GM13976 (cell line): Measurements from ENCODE around the gene RASD1.

ENCODE experiments used
- DNase-seq: peaks from one replicate; pipeline ENCODE4 v3.0.0; 2012; ENCODE audit warnings: low spot score
- in situ Hi-C: fragments of 300-500 bp; cut with MboI; formaldehyde crosslinking; loops from one replicate; pipeline ENCODE4 v1.12.0; 2022; ENCODE audit warnings: low sequenced_read_pairs, mixed read lengths, inconsistent platforms; ENCODE audit not compliant: unreplicated experiment
- TF ChIP-seq, protein P1 (sequence below): IDR thresholded peaks from 2 replicates; pipeline ENCODE4 v1.5.1; 2012; ENCODE audit warnings: borderline replicate concordance, mild to moderate bottlenecking; ENCODE audit not compliant: insufficient read depth; ENCODE audit errors: extremely low read depth, missing control alignments, control extremely low read depth

The RASD1 gene

DNA sequence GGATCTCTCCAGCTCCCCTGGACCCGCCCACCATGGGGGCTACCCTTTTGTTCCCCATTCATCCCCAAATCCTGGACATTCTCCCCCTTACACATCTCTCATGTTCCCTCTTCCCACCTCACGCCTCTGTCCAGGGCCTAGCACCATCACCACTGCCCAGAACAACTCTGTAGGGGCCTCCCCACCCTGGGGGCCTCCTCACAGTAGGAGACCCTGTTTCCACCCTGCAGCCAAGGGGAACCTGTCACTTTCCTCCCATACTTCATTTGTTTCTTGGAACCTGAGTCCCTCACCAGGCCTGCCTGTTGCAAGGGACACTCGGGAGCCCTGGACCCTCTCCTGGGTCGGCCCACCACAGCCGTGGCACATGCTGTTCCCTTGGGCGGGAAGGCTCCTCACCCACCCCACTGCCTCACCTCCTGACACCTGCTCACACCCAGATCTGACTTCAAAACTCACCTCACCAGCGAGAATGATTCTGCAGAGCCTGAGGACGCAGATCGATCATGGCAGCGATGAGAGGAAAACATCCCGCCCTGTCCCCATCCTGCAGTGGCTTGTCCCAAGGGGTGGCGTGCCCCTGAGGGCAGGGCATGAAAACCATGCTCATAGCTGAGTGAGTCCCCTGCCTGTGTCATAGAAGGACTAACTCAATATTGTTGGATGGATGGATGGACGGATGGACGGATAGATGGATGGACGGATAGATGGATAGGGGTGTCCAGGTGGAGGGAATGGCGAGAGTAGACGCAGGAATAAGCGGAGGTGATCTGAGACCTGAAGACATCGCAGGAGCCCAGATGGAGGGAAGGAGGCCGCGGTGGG lies 6.8 kb upstream of the RASD1 start:
- in situ Hi-C loops: loop anchor here (10.0 kb wide), 1 partner anchor 142 kb away; no protein-coding TSS in a partner anchor
- no peak for DNase-seq
- TF ChIP-seq, protein P1, sequence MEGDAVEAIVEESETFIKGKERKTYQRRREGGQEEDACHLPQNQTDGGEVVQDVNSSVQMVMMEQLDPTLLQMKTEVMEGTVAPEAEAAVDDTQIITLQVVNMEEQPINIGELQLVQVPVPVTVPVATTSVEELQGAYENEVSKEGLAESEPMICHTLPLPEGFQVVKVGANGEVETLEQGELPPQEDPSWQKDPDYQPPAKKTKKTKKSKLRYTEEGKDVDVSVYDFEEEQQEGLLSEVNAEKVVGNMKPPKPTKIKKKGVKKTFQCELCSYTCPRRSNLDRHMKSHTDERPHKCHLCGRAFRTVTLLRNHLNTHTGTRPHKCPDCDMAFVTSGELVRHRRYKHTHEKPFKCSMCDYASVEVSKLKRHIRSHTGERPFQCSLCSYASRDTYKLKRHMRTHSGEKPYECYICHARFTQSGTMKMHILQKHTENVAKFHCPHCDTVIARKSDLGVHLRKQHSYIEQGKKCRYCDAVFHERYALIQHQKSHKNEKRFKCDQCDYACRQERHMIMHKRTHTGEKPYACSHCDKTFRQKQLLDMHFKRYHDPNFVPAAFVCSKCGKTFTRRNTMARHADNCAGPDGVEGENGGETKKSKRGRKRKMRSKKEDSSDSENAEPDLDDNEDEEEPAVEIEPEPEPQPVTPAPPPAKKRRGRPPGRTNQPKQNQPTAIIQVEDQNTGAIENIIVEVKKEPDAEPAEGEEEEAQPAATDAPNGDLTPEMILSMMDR: no peak

DNA sequence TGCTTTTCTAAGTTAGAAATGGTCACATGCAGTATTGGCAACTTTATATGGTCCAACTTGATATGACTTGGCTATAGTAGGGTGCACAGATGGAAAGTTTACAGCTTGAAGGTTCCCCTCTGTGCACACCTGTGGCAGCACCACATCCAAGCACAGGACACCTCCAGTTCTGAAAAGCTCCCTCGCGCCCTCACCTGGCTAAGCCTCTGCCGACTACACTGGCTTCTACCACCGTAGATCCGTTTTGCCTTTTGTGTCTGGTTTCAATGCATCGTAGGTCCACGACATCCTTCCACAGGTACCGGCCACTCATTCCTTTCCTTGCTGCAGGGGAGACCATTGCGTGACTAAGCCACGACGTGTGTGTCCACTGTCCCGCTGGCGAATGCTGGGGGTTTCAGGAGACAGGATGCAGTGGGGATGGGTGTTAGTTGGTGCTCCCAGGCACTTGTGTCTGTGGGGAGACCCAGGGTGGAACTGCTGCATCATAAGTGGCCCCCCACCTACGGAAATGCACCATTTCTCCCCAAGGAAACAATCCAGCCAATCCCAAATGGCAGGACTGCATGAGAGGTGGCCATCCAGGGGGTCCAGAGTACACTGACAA lies 4.9 kb upstream of the RASD1 start:
- TF ChIP-seq, protein P1: no peak
- in situ Hi-C loops: loop anchor here (10.0 kb wide), 1 partner anchor 144 kb away; no protein-coding TSS in a partner anchor
- DNase-seq: no peak

DNA sequence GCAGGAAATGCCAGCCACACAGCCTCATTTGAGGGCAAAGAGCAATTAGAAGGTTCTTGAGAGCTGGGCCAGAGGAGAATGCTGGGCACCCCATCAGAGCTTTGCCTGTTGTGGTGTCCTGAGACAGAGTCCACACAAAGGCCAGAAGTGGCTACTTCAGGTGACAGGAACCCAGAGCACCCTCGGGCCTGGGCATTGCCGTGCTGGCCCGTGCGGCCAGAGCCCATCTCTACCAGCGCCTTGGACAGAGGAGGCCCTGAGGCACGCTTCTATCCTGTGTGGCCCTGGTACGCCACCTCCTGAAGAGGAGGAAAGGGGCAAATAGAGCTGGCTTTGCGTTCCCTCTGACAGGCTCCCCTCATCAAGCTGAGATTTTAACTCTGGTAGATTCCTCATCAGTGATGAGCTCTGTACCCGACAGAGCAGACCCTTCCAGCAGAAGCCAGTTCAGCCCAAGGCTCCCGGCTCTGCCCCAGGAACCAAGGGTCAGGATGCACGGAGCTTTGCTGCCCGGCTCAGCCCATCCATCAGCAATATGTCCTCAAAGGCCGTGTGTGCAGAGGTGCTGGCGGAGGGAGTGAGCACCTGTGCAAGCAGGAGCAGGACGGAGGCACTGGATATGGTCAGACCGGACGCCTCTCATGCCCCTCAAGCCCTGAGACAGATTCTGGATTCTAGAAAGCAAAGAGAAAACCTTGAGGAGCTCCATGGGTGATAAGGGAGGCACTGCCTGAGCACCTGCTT lies 3.4 kb upstream of the RASD1 start:
- TF ChIP-seq, protein P1: no peak
- no peak for DNase-seq
- in situ Hi-C loops: loop anchor here (10.0 kb wide), 1 partner anchor 145 kb away; no protein-coding TSS in a partner anchor

DNA sequence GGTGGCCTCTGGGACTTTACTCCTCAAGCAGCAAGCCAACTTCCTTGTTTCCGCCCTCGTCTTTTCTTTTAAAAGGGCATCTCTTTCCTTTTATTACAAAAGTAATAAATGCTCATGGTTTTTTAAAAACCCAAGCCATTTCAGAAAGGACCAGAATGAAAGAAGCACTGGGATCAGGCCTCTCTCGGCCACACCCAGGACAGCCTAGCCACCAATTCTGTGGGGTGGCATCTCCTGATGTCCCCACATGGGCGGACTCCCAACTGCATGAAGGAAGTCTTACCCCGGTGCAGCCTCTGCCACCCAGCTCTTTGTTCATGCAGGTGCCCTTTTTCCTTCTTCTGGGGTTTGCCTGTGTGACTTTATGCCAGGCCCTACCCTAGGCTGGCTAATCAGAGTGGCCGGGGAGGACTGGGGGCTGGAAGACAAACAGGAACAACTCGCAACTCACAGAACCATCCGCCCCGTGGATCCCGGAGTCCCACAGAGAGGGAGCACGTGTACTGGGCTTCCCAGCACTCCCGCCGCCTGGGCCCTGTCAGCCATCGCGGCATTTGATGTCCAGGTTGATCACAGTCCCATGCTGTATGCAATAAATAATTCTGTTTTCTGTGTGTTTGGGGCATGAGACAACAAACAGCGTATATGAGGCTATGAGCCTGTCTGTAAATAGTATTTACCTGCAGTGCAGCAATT lies 2.6 kb upstream of the RASD1 start:
- TF ChIP-seq, protein P1: no peak
- DNase-seq: no peak
- in situ Hi-C loops: no loop called here

DNA sequence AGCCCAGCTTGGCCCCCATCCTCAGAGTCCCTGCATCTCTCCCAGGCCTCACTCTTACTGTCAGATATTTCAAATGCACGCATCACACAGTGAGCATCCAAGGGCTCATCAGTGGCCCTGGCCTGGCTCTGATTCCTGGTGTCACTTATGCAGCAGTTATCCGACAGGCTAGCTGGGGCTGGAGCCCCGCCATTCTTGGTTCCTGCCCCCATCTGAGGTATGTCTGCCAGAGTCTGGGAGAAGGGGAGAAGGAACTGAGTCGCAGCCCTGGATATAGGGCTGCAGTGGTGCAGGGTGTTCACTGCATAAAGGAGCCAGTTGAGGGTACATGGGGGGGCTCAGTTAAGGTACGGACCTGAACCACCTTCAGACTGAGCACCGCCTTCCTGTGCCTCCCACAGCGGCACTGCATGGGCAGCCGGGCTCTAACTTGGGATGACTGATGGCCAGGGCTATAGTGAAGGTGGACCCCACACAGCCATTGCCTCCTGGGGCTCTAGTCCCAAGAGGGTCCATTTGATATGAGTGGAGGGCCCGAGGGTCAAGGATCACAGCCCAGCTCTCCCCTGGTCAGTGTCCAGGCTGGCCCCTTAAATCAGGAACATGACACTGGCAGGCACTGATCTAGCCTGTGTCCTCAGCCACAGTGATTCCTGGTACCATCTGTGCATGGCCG lies 1.8 kb upstream of the RASD1 start:
- DNase-seq: no peak
- TF ChIP-seq, protein P1: no peak
- in situ Hi-C loops: no loop called here
